Erythroblast (primary cell): Measurements from ENCODE around the gene GRIN3B.

Experiments
- GATA1 ChIP-seq: IDR thresholded peaks from 2 replicates; pipeline ENCODE4 v1.6.1; 2011; ENCODE audit warnings: low read depth, mild to moderate bottlenecking, control low read depth, low read length, moderate library complexity
- POLR2A ChIP-seq: IDR thresholded peaks from 2 replicates; pipeline ENCODE4 v1.6.1; 2011; ENCODE audit warnings: mild to moderate bottlenecking, low read length

- TF ChIP-seq POLR2A (no peak), GATA1 (no peak)
These were observed 38.2 kb upstream of the GRIN3B start for GRCh38 chr19:961866-962620.
